GM20431 (cell line): ENCODE results near the gene GNAQ.

Experiments
- in situ Hi-C: fragments of 300-500 bp; cut with MseI, MboI; formaldehyde crosslinking; loops from one replicate; pipeline ENCODE4 v1.15.0; 2020; ENCODE audit warnings: low sequenced_read_pairs; ENCODE audit not compliant: unreplicated experiment

Gene GNAQ

DNA sequence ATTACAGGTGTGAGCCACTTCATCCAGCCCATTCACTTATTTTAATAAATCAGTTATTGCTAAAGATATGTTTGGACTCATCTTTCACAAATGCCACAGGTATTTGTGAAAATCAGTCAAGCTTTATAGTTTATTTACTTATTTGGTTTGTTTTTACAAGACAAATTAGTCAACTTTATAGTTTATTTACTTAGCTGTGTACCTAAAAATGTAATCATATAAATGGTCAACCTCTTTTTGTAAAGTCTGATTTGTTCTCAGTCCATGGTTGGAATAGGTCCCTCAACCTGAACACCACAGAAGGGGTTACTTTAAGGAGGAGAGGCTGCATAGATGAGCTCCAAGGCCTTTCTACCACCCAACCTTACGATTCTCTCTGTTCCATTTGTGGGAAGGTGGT lies 80.2 kb downstream of the GNAQ start:
- in situ Hi-C loops = no loop called here

DNA sequence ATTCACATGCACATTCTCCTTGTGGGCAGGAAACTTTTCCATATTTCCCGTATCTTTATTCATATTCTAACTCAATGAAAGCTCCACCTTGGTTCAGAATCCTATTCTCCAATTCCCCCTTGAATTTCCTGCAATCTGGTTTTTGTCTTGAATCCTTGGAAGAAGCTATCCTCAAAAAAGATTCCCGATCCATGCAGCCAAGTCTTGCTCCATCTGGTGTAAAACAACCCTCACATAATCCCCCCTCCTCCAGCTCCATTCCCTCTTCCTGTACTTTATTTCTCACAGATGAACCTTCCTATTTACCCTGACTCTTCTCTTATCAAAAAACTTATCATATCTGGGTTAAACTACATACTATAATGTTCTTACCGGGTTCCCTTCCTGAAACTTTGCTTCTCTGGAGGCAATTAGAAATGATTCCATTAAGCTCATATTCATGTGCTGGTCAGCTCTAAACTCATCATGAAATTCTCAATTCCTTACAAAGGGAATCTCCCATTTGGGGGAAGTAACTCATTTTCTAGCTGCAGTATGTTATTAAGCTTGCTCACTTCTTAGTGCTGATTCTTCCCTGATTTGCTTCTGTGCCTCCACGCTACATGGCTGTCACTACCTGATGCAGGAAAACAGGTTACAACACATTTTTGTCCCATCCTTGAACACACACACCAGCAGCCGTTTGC lies 81.7 kb downstream of the GNAQ start:
- in situ Hi-C loops = no loop called here

DNA sequence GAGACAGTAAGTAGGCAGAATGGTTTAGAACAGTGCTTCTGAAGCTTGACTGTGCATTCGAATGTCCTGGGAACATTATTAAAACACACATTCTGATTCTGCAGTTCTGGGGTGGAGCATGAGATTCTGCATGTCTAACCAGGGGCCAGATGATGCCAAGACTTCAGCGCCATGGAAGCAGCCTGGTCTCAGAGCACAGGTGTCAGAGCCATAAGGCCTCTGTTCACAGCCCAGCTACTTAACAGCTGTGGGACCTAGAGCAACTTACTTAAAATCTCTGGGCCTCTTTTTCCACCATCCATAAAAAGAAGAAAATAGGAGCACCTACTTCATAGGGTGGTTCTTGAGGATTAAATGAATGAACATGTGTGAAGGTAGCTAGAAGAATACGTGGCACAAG lies 84.0 kb downstream of the GNAQ start:
- in situ Hi-C loops = no loop called here

DNA sequence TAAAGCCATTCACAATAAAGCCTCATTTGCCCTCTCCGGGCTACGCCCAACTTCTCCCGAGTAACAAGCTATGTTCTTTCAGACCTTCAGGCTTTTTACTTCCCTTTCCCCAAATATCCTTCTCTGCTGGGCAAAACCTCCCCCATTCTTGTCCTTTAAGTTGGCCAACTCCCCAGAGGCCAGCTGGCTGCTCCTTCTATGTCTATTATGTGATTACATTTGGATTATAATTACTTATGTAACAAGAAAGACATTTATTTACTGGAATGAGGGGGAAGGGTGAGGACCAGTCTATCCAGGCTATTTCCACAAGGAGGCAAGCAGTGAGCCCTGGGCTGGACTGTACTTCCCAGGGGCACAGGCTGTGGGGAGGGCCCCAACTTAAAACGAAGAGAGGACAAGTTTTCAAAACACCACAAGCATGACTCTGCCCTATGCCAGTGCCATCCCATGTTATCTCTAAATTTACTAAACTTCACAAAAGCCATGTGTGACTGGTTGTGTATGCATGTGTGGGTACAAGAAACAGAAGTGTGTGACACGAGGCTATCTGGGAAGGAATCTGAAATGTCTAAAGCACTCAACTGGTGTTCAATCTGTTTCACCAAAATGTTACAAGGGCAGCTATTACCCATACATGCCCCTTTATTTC lies 84.5 kb downstream of the GNAQ start:
- in situ Hi-C loops = no loop called here

DNA sequence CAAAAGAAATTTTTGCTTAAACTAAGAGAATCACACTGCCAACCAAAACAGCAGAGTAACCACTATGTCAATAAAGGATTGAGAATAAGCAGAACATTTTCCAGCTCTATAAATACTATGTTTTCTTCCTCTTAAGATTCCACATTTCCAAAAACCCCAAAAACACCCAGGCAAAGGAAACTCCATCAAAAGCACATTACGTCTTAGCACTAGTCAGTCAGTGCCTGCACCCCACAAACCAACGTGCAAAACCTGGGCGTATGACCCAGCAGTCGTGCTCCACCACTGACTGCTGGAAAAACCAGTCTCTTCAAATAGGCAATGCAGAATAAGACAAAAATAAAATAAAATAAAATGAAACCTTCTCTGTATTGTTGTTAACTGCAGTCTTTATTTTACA lies 85.3 kb downstream of the GNAQ start:
- in situ Hi-C loops = no loop called here

DNA sequence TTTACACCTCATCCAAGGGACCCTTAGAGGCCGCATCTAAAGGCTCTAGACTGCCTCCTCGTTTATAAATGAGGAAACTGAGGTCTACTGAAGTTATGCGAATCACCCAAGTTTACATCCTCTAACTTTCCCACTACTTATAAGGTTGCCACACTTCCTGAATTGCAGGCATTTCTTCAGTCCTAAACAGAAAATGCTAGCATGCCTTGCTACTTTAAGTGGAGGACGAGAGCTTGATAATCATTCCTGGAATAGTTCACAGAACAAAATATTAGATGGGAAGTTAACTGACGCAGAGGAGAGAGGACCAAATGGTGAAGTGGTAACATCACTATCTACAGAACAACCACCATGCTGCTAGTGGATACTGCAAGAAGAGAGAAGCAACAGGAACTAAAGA lies 85.8 kb downstream of the GNAQ start:
- in situ Hi-C loops = no loop called here

DNA sequence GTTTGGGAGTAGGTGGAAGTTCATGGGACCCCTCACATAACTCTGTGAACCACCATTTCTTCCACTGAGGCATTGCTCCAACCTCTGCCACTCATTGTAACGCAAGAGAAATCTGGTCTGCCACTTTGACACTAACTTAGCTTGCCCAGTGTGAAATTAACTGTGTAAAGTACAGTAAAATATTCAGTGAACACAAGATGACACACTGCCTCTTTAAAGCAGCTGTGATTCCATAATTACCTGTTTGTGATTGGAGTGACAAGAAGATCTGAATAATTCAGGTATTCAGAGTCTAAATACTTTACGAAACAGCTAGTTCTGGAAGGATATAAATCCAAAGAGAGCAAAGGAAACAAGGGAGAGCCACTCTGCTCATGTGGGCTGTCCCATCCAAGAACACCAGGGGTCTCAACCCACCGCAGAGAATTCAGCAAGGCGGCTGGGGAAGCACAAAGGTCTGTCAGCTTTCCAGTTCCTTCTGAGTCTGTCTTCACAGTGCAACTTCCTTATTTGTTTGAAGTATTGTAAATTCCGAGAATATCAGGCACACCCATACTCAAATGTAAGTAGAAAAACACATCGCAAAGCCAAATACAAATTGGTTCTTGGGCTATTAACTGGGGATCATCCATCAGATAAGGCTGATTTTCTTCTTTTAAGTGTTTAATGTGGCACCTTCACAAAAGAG lies 86.9 kb downstream of the GNAQ start:
- in situ Hi-C loops = no loop called here

DNA sequence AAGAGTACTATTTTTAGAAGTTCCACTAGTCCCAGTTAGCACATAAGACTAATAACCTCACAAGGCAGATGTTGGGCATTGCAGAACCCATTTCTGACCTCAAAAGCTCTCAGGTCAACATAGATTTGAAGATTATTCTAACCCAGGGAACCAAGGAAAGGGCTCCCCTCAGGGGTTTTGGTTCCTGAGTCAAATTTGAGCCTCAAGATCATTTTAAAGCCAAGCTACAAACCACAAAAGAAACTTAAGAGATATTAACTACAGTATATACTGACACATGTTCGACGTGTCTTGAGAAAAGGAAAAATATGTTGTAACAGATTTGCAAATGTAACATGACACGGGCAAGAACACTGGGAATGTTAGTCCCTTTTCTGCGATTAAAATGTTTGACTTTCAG lies 88.6 kb downstream of the GNAQ start:
- in situ Hi-C loops = no loop called here

DNA sequence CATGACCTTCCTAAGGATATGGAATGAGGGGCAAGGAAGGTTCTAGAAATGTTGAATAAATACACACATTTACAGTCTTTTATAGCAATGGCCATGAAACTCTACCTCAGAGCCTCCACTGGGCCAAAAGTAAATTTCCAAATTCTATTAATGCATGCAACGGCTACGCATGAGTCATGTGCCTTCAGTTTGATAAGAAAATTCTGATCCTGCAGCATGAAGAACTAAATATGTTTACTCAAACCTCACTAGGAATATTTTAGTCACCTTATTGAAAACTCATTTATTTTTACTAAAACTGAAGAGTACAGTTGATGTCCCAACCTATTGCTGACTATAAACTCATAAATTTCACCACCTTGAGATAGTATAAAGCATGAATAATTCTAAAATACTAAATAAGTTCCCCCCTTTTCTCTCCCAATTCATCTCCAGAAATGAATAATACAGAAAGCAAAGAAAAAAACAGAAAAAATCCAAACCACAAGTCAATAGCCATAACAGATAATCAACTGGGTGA lies 92.4 kb downstream of the GNAQ start:
- in situ Hi-C loops = no loop called here

DNA sequence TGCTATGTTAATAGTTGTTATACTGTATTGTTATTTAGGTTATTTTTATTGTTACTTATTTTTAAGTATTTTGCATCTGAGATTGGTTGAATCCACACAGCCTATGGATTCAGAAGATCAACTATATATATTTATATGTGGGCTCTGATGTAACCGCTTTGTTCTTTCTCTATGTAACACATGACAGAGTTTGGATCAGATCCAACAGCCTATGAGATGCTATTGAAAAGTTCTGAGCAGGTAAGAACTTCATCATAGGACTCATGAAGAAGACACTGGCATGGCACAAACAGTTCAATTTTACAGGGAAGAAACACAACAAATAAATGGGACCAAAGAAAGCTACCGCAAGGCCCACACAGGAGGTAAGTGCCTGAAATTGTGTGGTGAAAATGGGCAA lies 93.4 kb downstream of the GNAQ start:
- in situ Hi-C loops = no loop called here

DNA sequence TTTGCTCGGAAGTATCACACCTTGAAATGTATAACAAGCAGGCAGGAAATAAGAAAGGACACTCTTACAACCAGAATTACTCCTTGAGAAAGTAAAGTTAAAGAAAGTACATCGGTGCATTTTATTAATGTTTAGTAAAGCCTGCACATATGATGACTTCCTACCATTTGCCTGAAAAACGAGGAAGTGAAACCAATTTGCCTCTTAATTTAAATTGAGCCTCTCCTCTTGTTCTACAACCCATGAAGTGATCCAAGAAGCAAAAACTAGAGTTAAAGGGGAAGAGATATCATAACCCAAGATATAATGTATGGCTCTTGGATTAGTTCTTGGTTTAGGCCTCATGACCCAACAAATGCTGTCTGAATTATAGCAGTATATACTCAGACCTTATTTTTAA lies 95.6 kb downstream of the GNAQ start:
- in situ Hi-C loops = no loop called here

DNA sequence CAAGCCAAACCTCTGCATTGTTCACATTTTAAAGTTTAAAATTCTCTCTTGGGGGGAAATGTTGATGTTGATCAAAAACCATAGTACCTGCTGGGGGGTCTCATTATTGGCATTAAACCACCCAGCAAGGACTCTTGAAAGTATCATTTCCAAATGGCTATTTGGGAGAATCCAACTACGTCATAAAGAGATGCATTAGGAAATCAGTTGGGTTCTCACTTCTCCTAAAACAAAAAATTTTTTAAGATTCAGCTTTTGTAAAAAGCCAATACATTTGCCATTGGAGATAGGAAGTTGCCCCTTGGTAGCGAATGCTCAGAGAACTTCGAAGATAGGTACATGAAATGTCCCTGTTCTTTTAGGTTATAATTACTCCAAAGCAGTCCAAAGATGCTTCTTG lies 96.4 kb downstream of the GNAQ start:
- in situ Hi-C loops = no loop called here

DNA sequence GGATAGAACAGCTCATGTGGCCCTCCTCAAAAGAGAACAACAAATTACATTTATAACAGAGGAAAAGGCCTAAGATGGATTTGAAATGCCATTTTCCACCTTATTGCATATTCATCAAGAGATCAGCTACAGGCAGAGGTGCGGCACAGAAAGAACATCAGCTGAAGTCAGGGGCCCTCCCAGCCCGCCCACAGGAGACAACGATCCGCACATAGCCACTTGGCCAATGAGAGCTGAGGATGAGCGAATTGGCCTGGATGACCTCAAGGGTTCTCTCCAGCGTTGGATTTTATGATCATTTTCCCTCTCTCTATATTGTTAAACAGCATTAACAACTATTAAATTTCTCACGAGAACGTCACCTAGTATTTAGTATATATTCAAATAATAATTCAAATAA lies 97.6 kb downstream of the GNAQ start:
- in situ Hi-C loops = no loop called here

DNA sequence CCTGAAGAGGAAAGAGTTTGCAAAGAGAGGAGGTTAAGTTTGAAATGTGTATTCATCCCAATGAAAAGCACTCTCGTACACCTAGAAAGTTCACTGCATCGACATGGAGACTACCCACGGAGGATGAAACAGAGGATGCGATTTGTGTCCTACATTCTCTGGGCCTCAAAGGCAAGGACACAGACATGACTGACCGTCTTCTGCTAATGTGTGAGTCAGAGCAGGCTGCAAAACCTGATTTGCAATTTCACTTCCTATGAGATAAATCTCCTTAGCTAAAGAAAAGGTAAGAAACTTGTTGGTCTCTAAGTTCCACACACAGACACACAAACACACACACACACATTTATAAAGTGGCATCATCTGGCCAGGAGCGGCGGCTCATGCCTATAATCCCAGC lies 98.6 kb downstream of the GNAQ start:
- in situ Hi-C loops = no loop called here

DNA sequence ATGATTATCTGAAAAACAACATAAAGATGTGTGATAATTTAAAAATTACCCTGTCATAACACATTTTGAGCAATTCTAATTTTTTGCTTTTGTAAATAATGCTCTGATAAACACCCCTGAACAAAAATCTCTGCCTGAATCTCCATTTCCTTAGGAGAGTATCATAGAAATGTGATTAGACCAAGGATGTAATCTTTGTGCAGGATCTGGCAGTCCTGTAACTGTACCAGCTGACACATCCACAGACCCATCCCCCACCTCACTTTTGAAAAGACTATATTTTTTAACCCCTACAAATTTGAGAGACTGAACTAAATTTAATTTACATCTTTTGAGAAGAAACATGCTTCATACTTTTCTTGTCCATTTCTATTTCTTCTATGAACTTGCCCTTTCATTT lies 101.7 kb downstream of the GNAQ start:
- in situ Hi-C loops = no loop called here

DNA sequence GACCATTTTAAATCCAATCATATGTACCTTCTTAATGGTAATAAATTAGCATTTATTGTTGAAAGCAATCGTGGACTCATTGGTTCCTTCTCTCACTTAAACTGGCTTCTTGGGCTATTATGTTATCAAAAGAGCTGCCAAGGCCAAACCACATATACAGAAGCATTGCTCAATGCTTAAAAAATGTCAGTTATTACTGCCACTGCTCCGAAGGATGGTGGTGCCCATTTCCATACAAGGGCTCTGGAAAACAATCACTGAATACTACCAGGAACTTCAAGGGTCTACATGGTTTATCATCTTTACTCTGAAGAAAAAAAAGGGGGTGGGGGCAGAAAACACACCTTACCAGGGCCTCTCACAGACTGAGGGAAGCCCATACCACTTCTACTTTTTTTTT lies 104.3 kb downstream of the GNAQ start:
- in situ Hi-C loops = no loop called here

DNA sequence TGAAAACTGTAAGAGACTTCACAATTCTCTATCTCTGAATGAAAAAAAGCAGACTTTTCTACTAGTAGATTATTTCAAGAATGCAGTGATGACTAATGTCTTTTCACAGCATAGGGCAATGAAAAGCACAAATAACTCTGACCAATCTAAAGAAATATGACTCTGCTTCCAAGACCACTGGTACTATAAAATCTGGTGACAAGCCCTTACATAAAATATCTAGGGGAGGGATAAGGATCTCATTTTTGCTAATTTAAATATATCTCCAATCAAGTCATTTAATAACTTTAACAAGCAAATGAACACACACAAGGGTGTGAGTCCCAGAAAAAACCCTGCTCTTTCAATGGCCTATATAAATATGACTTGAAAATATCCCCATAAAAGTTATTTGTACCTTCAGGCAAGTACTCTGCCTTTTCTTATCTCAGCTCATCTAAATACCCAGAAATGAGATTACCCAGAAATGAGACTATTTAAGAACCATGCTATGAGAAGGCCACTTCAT lies 105.2 kb downstream of the GNAQ start:
- in situ Hi-C loops = no loop called here

DNA sequence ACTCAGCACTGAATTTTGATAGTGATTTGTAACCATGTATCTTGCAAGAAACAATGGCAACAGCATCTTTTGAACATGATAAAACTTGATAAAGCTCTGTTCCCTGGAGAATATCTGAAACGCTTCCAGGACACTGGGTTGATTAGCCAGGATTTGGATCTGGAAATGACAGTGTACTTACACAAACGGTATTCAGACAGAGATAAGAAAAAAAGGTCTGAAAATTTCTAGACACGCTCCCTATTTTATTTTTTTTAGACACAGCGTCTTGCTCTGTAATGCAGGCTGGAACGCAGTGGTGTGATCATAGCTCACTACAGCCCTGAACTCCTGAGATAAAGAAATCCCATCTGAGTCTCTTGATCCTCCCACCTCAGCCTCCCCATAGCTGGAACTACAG lies 109.0 kb downstream of the GNAQ start:
- in situ Hi-C loops = no loop called here

DNA sequence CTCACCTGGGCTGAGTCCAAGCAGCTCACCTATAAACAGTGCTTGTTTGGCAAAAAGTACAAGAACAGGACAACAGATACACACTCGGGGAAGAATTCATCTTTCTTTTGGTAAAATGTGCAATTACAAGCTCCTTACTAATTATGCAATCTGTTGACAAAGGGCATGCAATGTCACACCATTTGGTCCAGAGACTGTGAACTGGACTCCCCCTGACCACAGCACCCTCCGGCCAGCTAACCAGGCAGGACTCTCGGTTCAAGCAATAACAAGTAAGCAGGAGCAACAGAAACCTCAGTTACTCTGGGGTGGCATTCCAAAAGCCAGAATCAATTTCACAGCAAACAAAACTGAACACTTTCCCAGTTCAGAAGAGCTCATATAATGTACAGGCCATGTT lies 113.8 kb downstream of the GNAQ start:
- in situ Hi-C loops = no loop called here

DNA sequence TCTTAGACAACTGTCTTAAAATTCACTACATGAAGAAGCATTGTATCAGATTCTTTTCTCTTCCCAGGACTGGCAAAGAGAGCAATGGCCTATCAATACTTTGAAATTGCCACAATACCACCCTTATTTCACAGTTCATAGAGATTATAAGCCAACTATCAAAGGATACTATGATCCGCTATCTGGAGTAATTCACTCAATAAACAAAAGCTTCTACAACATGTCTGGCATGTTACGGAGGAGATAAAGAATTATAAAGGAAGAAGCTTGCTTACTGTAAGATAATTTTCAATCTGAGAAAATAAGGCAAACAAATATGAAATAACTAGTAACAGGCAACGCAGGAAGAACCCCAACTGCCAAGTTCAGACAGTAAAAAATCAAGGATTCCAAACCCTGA lies 114.8 kb downstream of the GNAQ start:
- in situ Hi-C loops = no loop called here

DNA sequence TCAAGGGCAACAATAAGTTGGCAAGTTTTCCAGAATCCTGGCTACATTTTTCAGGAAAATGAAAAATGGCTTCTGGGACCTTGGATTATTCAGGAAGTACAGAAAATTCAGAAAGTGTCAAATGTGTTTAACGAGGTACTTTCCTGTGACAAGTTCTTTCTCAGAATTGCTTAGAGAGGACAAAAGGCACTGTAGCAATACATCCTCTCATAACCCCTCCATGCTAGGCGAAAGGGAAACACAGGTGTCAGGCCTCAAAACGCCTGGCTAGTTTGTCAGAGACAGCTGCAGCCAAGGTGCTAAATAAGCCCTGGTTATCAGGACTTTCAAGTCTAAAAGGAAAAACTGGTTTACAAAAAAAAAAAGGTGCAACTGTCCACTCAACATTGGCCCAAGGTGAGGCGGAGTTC lies 115.2 kb downstream of the GNAQ start:
- in situ Hi-C loops = no loop called here
